ENCODE measurements around the gene SLC46A2. TPM values are rescaled to one million over a fixed set of nuclear protein-coding genes. Genes with fewer than 3 reads are reported as not detected.

The SLC46A2 gene
- total RNA-seq, 1 experiment from 2014 or later = not detected

DNA sequence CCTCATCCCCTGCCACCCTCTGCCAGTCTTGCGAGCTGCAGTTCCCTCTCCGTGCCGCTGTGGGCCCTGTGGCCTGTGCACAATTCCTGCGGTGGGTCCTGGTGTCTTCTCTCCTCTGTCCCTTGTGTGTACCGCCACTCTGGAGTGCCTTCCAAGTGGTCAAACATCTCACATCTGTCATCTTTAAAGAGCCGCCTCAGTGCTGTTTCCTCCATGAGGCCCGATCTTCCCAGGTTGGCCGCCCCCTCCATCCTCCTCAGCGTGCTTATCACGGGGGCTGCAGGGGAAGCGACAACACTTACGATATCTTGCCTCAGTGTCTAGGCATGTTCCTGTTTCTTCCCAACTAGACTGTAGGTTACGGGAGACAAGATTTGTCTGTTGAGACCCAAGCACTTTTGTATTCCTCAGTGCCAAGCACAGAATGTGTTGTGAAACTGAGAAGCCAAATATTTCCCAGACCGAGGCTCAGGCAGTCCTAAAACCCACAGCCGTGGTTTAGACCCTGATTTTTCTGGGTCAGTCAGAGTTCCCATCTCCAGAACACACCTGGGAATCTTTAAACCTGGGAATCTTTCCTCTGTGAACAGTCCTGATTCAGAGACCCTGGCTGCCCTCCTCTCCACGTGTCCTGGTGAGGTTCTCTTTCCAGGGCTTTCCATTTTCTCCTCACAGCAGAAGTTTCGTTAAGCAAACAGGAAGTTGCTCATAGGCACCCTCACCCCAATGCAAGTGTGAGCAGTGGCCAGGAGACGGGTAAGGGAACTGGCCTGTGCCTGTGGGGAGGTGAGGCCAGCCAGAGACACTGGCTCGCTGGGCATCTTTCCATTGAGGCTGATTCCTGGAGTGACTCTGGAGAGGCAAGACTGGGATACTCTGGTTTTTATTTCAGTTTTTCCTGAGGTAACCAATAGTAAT, 28.8 kb downstream of the SLC46A2 start:
- intact Hi-C loops (cut with micrococcal nuclease) = no loop called here
- ATAC-seq = no peak
- TF ChIP-seq, protein P1, sequence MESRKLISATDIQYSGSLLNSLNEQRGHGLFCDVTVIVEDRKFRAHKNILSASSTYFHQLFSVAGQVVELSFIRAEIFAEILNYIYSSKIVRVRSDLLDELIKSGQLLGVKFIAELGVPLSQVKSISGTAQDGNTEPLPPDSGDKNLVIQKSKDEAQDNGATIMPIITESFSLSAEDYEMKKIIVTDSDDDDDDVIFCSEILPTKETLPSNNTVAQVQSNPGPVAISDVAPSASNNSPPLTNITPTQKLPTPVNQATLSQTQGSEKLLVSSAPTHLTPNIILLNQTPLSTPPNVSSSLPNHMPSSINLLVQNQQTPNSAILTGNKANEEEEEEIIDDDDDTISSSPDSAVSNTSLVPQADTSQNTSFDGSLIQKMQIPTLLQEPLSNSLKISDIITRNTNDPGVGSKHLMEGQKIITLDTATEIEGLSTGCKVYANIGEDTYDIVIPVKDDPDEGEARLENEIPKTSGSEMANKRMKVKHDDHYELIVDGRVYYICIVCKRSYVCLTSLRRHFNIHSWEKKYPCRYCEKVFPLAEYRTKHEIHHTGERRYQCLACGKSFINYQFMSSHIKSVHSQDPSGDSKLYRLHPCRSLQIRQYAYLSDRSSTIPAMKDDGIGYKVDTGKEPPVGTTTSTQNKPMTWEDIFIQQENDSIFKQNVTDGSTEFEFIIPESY (IDR thresholded peaks at IDR 0.05; ENCODE audit: extremely low read depth, insufficient replicate concordance, low read length) = no peak
- TF ChIP-seq SRF (IDR thresholded peaks at IDR 0.05; ENCODE audit: low read depth) = no peak
- TF ChIP-seq FOSL1 (IDR thresholded peaks at IDR 0.05; ENCODE audit: low read depth) = no peak
- no peak for TF ChIP-seq EZH2 (IDR thresholded peaks at IDR 0.05)
- no peak for TF ChIP-seq SP1 (IDR thresholded peaks at IDR 0.05; ENCODE audit: low read depth)
- no peak for TF ChIP-seq JUND (IDR thresholded peaks at IDR 0.05)
- Histone ChIP-seq H3K9ac (ENCODE audit: low read length) (no peak overlapping the region), H3K36me3 (ENCODE audit: control insufficient read depth in 1 of 2, insufficient read depth in 2 of 2, low read length in 2 of 2) (no peaks in the 10 kb centered on the region), H3K4me1 (ENCODE audit: control insufficient read depth in 1 of 2, insufficient read depth in 2 of 2, low read length in 2 of 2) (peaks cover 8 to 12% of the 10 kb centered on the region in 2 experiments), H2AFZ (ENCODE audit: low read depth, low read length, poor library complexity, severe bottlenecking) (no peak overlapping the region), H4K20me1 (ENCODE audit: insufficient read depth) (no peaks in the 10 kb centered on the region), H3K9me3 (ENCODE audit: control insufficient read depth in 1 of 2, insufficient read depth in 1 of 2, low read depth in 1 of 2, low read length in 2 of 2) (no peaks in the 10 kb centered on the region), H3K9me2 (ENCODE audit: insufficient read depth) (no peaks in the 10 kb centered on the region), H3K79me2 (ENCODE audit: insufficient read depth, low read length) (no peaks in the 10 kb centered on the region), H3K27me3 (ENCODE audit: insufficient read depth, low read length) (no peaks in the 10 kb centered on the region), H3K4me3 (replicated peaks in 1 of 2; ENCODE audit: low read depth in 1 of 2, low read length in 2 of 2) (no peak overlapping the region), H3K4me2 (ENCODE audit: low read length) (no peak overlapping the region), H3K27ac (ENCODE audit: low read depth, low read length) (no peak overlapping the region)
- no peak for DNase-seq (ENCODE audit: low read depth, low spot score)
- RAD21 ChIA-PET (ENCODE audit: low non-redundant PET in 1 of 2, low total read pairs in 2 of 2, uncharacterized antibody in 2 of 2, unreplicated experiment in 2 of 2) = no interaction called here
- no TSS peak for BruUV-seq (replicated peaks)
- POLR2A ChIA-PET = no interaction called here
- CTCF ChIA-PET = no interaction called here

DNA sequence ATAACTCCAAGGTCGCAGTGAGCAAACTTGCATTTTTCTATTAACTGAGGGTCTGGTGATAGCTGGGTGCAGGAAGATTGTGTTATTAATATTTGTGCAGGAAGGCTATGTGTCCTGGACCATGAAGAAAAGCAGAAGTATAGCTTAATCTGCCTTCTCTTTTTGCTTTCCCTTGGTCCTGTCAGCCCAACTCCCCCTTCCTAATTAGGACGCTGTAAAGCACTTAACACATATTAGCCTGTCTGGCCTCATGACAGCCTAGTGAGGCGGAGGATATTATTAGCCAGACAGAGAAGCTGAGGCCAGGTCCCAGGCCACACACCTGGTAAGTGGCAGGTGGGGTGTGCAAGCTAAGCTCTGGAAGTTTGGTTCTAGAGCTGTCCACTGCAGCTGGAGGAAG, 29.5 kb downstream of the SLC46A2 start:
- ChIA-PET POLR2A (no interaction called here), CTCF (no interaction called here), RAD21 (ENCODE audit: low non-redundant PET in 1 of 2, low total read pairs in 2 of 2, uncharacterized antibody in 2 of 2, unreplicated experiment in 2 of 2) (no interaction called here)
- Histone ChIP-seq H3K4me2 (ENCODE audit: low read length) (no peak overlapping the region), H3K27ac (ENCODE audit: low read depth, low read length) (no peak overlapping the region), H2AFZ (ENCODE audit: low read depth, low read length, poor library complexity, severe bottlenecking) (no peak overlapping the region), H3K9me2 (ENCODE audit: insufficient read depth) (no peaks in the 10 kb centered on the region), H3K79me2 (ENCODE audit: insufficient read depth, low read length) (no peaks in the 10 kb centered on the region), H3K4me3 (replicated peaks in 1 of 2; ENCODE audit: low read depth in 1 of 2, low read length in 2 of 2) (no peak overlapping the region), H3K9me3 (ENCODE audit: control insufficient read depth in 1 of 2, insufficient read depth in 1 of 2, low read depth in 1 of 2, low read length in 2 of 2) (no peaks in the 10 kb centered on the region), H3K27me3 (ENCODE audit: insufficient read depth, low read length) (no peaks in the 10 kb centered on the region), H3K9ac (ENCODE audit: low read length) (no peak overlapping the region), H3K36me3 (ENCODE audit: control insufficient read depth in 1 of 2, insufficient read depth in 2 of 2, low read length in 2 of 2) (no peaks in the 10 kb centered on the region), H3K4me1 (ENCODE audit: control insufficient read depth in 1 of 2, insufficient read depth in 2 of 2, low read length in 2 of 2) (peaks cover 2 to 5% of the 10 kb centered on the region in 2 experiments; a peak in 3 of 4 replicates), H4K20me1 (ENCODE audit: insufficient read depth) (no peaks in the 10 kb centered on the region)
- intact Hi-C loops (cut with micrococcal nuclease) = no loop called here
- no TSS peak for BruUV-seq (replicated peaks)
- DNase-seq (ENCODE audit: low read depth, low spot score) (no peak), ATAC-seq (no peak)
- no peak for TF ChIP-seq CEBPB (IDR thresholded peaks at IDR 0.05; ENCODE audit: low read depth)
- no peak for TF ChIP-seq POLR2A (IDR thresholded peaks at IDR 0.05; ENCODE audit: borderline replicate concordance, extremely low read depth, insufficient read depth, insufficient read length)
- TF ChIP-seq, protein P2, sequence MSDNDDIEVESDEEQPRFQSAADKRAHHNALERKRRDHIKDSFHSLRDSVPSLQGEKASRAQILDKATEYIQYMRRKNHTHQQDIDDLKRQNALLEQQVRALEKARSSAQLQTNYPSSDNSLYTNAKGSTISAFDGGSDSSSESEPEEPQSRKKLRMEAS (IDR thresholded peaks at IDR 0.05) = no peak
- TF ChIP-seq ZNF274 (IDR thresholded peaks at IDR 0.05; ENCODE audit: low read depth, low read length) = no peak
- TF ChIP-seq POLR2AphosphoS5 (IDR thresholded peaks at IDR 0.05; ENCODE audit: low read depth, low read length) = no peak
- no peak for TF ChIP-seq RAD21 (IDR thresholded peaks at IDR 0.05; ENCODE audit: low read depth)
- TF ChIP-seq EZH2phosphoT487 (IDR thresholded peaks at IDR 0.05; ENCODE audit: borderline replicate concordance) = no peak
- no peak for TF ChIP-seq FOSL1 (IDR thresholded peaks at IDR 0.05; ENCODE audit: low read depth)
- TF ChIP-seq SIN3A (IDR thresholded peaks at IDR 0.05; ENCODE audit: low read depth) = no peak
- TF ChIP-seq, protein P1 (IDR thresholded peaks at IDR 0.05; ENCODE audit: extremely low read depth, insufficient replicate concordance, low read length) = no peak
- TF ChIP-seq EZH2 (IDR thresholded peaks at IDR 0.05) = no peak
- no peak for TF ChIP-seq ZFX (IDR thresholded peaks at IDR 0.05)

Measured in HCT116 (cell line).